ENCODE measurements around the gene MKNK1.

- TF ChIP-seq, protein P1, sequence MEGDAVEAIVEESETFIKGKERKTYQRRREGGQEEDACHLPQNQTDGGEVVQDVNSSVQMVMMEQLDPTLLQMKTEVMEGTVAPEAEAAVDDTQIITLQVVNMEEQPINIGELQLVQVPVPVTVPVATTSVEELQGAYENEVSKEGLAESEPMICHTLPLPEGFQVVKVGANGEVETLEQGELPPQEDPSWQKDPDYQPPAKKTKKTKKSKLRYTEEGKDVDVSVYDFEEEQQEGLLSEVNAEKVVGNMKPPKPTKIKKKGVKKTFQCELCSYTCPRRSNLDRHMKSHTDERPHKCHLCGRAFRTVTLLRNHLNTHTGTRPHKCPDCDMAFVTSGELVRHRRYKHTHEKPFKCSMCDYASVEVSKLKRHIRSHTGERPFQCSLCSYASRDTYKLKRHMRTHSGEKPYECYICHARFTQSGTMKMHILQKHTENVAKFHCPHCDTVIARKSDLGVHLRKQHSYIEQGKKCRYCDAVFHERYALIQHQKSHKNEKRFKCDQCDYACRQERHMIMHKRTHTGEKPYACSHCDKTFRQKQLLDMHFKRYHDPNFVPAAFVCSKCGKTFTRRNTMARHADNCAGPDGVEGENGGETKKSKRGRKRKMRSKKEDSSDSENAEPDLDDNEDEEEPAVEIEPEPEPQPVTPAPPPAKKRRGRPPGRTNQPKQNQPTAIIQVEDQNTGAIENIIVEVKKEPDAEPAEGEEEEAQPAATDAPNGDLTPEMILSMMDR (IDR thresholded peaks at IDR 0.05) = no peak
- TF ChIP-seq POLR2A (IDR thresholded peaks at IDR 0.05) = no peak
Observed at GRCh38 chr1:46508757-46509156, 95.3 kb downstream of the MKNK1 start.

Data from uterus (tissue), 2 donors.